ENCODE measurements around the gene EPB41L4B.

The EPB41L4B gene

DNA sequence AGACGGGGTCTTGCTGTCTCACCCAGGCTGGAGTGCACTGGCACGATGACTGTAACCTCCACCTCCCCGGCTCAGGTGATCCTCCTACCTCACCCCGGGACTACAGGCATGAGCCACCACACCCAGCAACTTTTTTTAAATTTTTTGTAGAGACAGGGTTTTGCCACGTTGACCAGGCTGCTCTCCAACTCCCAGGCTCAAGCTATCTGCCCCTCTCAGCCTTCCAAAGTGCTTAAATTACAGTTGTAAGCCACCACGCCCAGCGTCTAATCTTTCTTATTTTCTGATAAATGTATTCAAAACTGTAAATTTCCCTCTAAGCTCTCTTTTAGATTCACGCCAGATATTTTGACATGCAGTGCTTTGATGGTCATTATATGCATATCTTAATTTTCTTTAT lies 164.2 kb downstream of the EPB41L4B start:
- H3K9me3 ChIP-seq = no peaks in the 10 kb centered on the region
- no peak for DNase-seq
- no peak overlapping the region for H3K4me3 ChIP-seq (ENCODE audit: low read depth, low read length)
- no peaks in the 10 kb centered on the region for H3K36me3 ChIP-seq
- H3K4me1 ChIP-seq = no peaks in the 10 kb centered on the region
- TF ChIP-seq CTCF (IDR thresholded peaks at IDR 0.05; ENCODE audit: low read depth, low read length) = no peak
- no peaks in the 10 kb centered on the region for H3K27me3 ChIP-seq

DNA sequence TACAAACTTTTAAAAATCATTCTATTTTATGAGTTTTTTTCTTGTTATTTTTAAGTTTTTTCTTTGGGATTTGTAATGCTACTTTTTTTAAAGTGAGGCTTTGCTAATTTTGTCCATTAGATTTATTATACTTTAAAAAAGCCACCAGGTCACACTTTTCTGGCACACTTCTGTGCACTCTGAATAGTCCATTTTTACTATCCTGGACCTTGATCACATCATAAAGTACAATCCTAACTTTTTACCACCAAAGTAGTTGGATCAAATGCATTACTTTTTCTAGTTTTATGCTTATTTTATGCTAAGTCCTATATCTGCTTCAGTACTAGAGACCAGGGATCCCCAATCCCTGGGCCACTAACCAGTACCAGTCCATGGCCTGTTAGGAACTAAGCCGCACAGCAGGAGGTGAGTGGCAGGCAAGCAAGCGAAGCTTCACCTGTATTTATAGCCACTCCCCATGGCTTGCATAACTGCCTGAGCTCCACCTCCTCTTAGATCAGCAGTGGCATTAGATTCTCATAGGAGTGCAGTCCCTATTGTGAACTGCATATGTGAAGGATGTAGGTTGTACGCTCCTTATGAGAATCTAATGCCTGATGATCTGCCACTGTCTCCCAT lies 169.8 kb downstream of the EPB41L4B start:
- H3K4me3 ChIP-seq (ENCODE audit: low read depth, low read length) = no peak overlapping the region
- no peaks in the 10 kb centered on the region; the same call in 1 of the 2 replicates for H3K27me3 ChIP-seq
- H3K9me3 ChIP-seq = no peaks in the 10 kb centered on the region
- TF ChIP-seq CTCF (IDR thresholded peaks at IDR 0.05; ENCODE audit: low read depth, low read length) = no peak
- H3K4me1 ChIP-seq = no peaks in the 10 kb centered on the region
- no peaks in the 10 kb centered on the region for H3K36me3 ChIP-seq
- no peak for DNase-seq

GRCh38 chr9:109149722-109150121 lies 171.1 kb downstream of the EPB41L4B start:
- Histone ChIP-seq H3K9me3 (no peaks in the 10 kb centered on the region), H3K36me3 (no peaks in the 10 kb centered on the region), H3K4me3 (ENCODE audit: low read depth, low read length) (no peak overlapping the region), H3K27me3 (no peaks in the 10 kb centered on the region; the same call in 1 of the 2 replicates), H3K4me1 (no peaks in the 10 kb centered on the region)
- DNase-seq = no peak
- TF ChIP-seq CTCF (IDR thresholded peaks at IDR 0.05; ENCODE audit: low read depth, low read length) = no peak

GRCh38 chr9:109149089-109149488 lies 171.8 kb downstream of the EPB41L4B start:
- no peak for TF ChIP-seq CTCF (IDR thresholded peaks at IDR 0.05; ENCODE audit: low read depth, low read length)
- DNase-seq = no peak
- no peaks in the 10 kb centered on the region; the same call in 1 of the 2 replicates for H3K27me3 ChIP-seq
- H3K9me3 ChIP-seq = no peaks in the 10 kb centered on the region
- H3K4me3 ChIP-seq (ENCODE audit: low read depth, low read length) = no peak overlapping the region
- H3K4me1 ChIP-seq = no peaks in the 10 kb centered on the region
- no peaks in the 10 kb centered on the region for H3K36me3 ChIP-seq

- Histone ChIP-seq H3K36me3 (no peaks in the 10 kb centered on the region), H3K4me1 (no peaks in the 10 kb centered on the region), H3K4me3 (ENCODE audit: low read depth, low read length) (no peak overlapping the region), H3K27me3 (no peaks in the 10 kb centered on the region; the same call in 1 of the 2 replicates), H3K9me3 (no peaks in the 10 kb centered on the region)
- DNase-seq = no peak
- TF ChIP-seq CTCF (IDR thresholded peaks at IDR 0.05; ENCODE audit: low read depth, low read length) = no peak
These were observed 175.8 kb downstream of the EPB41L4B start for GRCh38 chr9:109145051-109145450.

DNA sequence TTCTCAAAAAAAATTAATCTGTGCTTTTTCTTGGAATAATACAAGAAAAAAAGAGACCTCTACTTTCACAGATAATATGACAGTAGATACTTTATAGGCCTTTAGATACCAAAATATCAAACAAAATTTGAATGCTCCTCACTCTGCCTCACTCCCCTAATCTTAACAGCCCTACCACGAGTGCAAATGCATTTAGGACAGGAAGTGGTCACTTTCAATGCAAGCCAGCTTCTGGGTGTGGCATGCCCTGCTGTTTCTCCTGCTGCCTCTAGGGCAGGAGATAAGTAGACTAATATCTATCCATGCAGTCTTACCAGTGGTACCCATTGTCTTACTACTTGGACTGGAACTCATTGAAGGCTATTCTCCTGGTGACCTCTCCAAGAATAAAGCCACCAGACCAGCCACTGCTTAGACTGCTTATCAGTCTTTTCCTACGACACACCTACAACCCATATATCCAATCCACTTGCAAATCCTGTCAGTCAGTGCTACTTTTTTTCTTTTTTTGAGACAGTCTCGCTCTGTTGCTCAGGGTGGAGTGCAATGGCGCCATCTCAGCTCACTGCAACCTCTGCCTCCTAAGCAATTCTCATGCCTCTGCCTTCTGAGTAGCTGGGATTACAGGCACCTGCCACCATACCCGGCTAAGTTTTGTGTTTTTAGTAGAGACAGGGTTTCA lies 176.8 kb downstream of the EPB41L4B start:
- Histone ChIP-seq H3K9me3 (no peaks in the 10 kb centered on the region), H3K27me3 (no peaks in the 10 kb centered on the region; the same call in 1 of the 2 replicates), H3K36me3 (no peaks in the 10 kb centered on the region), H3K4me1 (no peaks in the 10 kb centered on the region), H3K4me3 (ENCODE audit: low read depth, low read length) (no peak overlapping the region)
- peak; percentile 49 for TF ChIP-seq CTCF (IDR thresholded peaks at IDR 0.05; ENCODE audit: low read depth, low read length)
- DNase-seq = peak; percentile 18
